K562 (cell line): ENCODE results near the gene HNMT. TPM values are rescaled to one million over a fixed set of nuclear protein-coding genes. Genes with fewer than 3 reads are reported as not detected.

Experiments used
- ATAC-seq: fragments of 200-7000 bp; cut with Tn5 transposase; 3 replicates; pipeline ENCODE4 v1.9.1; 2020; ENCODE audit warnings: moderate library complexity
- BruUV-seq: library from RNA; stranded (reverse); fragments of 400-500 nt; replicated peaks from 2 replicates; lab custom pipeline; 2021; lab: Mats Ljungman, UMichigan
- CTCF ChIA-PET: fragments of 300-600 bp; formaldehyde crosslinking; extraction: SDS; loops from one replicate; lab custom pipeline; 2021; ENCODE audit warnings: low intra/inter-chr PET ratio; lab: Yijun Ruan, JAX
- POLR2A ChIA-PET: fragments of 300-600, 350-650 bp; sonication (Branson Sonifier 250); formaldehyde crosslinking; extraction: SDS; loops from one replicate; lab custom pipeline; 2021; ENCODE audit warnings: antibody characterized with exemption, inconsistent platforms; lab: Yijun Ruan, JAX
- DNase-seq, 4 experiments: peaks; one replicate each; pipeline versions ENCODE4 v3.0.0 to v3.0.0-alpha.2; 2011 to 2018; ENCODE audit warnings: low spot score in 3 of 4, mixed read lengths in 3 of 4; ENCODE audit errors: extremely low read depth in 1 of 4
- FAIRE-seq: peaks from 2 replicates; lab custom pipeline; 2011; peaks lifted over from hg19 to GRCh38; lab: Jason Lieb, UNC
- H2AFZ ChIP-seq: 2 replicates; pipeline ENCODE4 v1.6.0; 2011; ENCODE audit warnings: low read depth, low read length, control low read depth, inconsistent platforms
- H3K27ac ChIP-seq: fragments of 200-600 bp; 3 replicates; pipeline ENCODE4 v1.8.0; 2011; ENCODE audit warnings: low read depth, mild to moderate bottlenecking, control low read depth, inconsistent platforms, low read length, moderate library complexity, mixed read lengths; ENCODE audit errors: extremely low read depth
- H3K27me3 ChIP-seq, 2 experiments: fragments of 300-600 bp in 1 of 2; 2 replicates in 1 of 2; 3 replicates in 1 of 2; pipeline versions ENCODE4 v1.6.0 to v1.8.0; 2011; ENCODE audit warnings: inconsistent platforms in 2 of 2, low read length in 2 of 2, mild to moderate bottlenecking in 1 of 2, mixed read lengths in 1 of 2, moderate library complexity in 1 of 2; ENCODE audit not compliant: control insufficient read depth in 2 of 2, insufficient read depth in 2 of 2
- H3K36me3 ChIP-seq: fragments of 300-600 bp; 3 replicates; pipeline ENCODE4 v1.8.0; 2011; ENCODE audit warnings: mild to moderate bottlenecking, low read length, inconsistent platforms; ENCODE audit not compliant: control insufficient read depth, insufficient read depth
- H3K4me1 ChIP-seq, 2 experiments: fragments of 200-600 bp in 1 of 2; replicated peaks in 1 of 2; 2 replicates in 1 of 2; 3 replicates in 1 of 2; pipeline versions ENCODE4 v1.5.1 to v1.8.0; 2011; ENCODE audit warnings: inconsistent platforms in 2 of 2, low read length in 2 of 2, mild to moderate bottlenecking in 1 of 2, mixed read lengths in 1 of 2, moderate library complexity in 1 of 2; ENCODE audit not compliant: control insufficient read depth in 2 of 2, insufficient read depth in 2 of 2
- H3K4me2 ChIP-seq: 2 replicates; pipeline ENCODE4 v1.6.1; 2011; ENCODE audit warnings: low read length, control low read depth, inconsistent platforms, mixed read lengths; ENCODE audit not compliant: insufficient read depth
- H3K4me3 ChIP-seq: fragments of 200-600 bp; sonication (generic), shearing (Covaris generic); 2 replicates; pipeline ENCODE4 v1.5.1; 2016; ENCODE audit warnings: control low read depth, inconsistent platforms
- H3K79me2 ChIP-seq: fragments of 200-600 bp; 3 replicates; pipeline ENCODE4 v1.8.0; 2011; ENCODE audit warnings: low read length, inconsistent platforms; ENCODE audit not compliant: control insufficient read depth, insufficient read depth
- H3K9ac ChIP-seq, 2 experiments: 2 replicates each; pipeline versions ENCODE4 v1.6.0 to v1.6.1; 2011; ENCODE audit warnings: low read depth in 2 of 2, low read length in 2 of 2, control low read depth in 1 of 2, inconsistent platforms in 1 of 2, mild to moderate bottlenecking in 1 of 2, mixed read lengths in 1 of 2; ENCODE audit not compliant: insufficient read depth in 1 of 2
- H3K9me1 ChIP-seq: one replicate; pipeline ENCODE4 v1.6.0; 2011; ENCODE audit warnings: inconsistent platforms, mild to moderate bottlenecking, low read length, moderate library complexity; ENCODE audit not compliant: control insufficient read depth, insufficient read depth
- H3K9me3 ChIP-seq: replicated peaks from 2 replicates; pipeline ENCODE4 v1.5.1; 2011; ENCODE audit warnings: low read depth, low read length, inconsistent platforms; ENCODE audit not compliant: control insufficient read depth, insufficient read depth
- H4K20me1 ChIP-seq: replicated peaks from 2 replicates; pipeline ENCODE4 v1.6.1; 2011; ENCODE audit warnings: low read length, inconsistent platforms, mixed read lengths; ENCODE audit not compliant: control insufficient read depth, insufficient read depth
- EGR1 ChIP-seq: fragments of 450-650 bp; conservative IDR thresholded peaks from 2 replicates; pipeline ENCODE4 v1.6.1; 2017; ENCODE audit warnings: mild to moderate bottlenecking
- EP300 ChIP-seq: IDR thresholded peaks from 2 replicates; pipeline ENCODE4 v1.6.1; 2012; ENCODE audit warnings: low read length, improper control_type of control experiment
- PCBP2 ChIP-seq: fragments of 200-400 bp; formaldehyde crosslinking; IDR thresholded peaks from 2 replicates; pipeline ENCODE4 v1.6.1; 2018; ENCODE audit warnings: low read length, low read depth, mild to moderate bottlenecking, moderate library complexity; ENCODE audit not compliant: poor library complexity, severe bottlenecking
- SMARCC2 ChIP-seq: fragments of 450-650 bp; IDR thresholded peaks from 2 replicates; pipeline ENCODE4 v1.6.1; 2017; ENCODE audit warnings: antibody characterized with exemption, moderate library complexity, mild to moderate bottlenecking, low read depth
- WGBS: fragments of 100-300 bp; shearing (Covaris generic); methylation state at CpG from one replicate; pipeline ENCODE4 v1.1.6; 2016; ENCODE audit warnings: low coverage, mixed read lengths; ENCODE audit not compliant: insufficient coverage; ENCODE audit errors: missing lambda C conversion rate; 5-methylcytosine and 5-hydroxymethylcytosine counted together
- in situ Hi-C: fragments of 300-500 bp; cut with MboI; formaldehyde crosslinking; loops from 4 replicates; pipeline ENCODE4 v1.15.0; 2018; ENCODE audit warnings: inconsistent platforms, mixed read lengths
- intact Hi-C: fragments of 100-400 bp; cut with micrococcal nuclease; formaldehyde crosslinking; loops from 2 replicates; pipeline ENCODE4 v1.14.2; 2022
- polyA plus RNA-seq, 8 experiments: library from polyadenylated mRNA; depleted of rRNA in 4 of 8; stranded (reverse) in 5 of 8; unstranded in 3 of 8; fragments of >200 nt; fragmentation: Nextera tagmentation in 2 of 8; fragmentation: Illumina TruSeq in 1 of 8; extraction: Ambion mirVana in 2 of 8; extraction: Trizol in 1 of 8; gene quantifications; 2 replicates each; pipeline versions ENCODE4 v1.2.1 to v1.2.3, GENCODE V29; 2011 to 2014; ENCODE audit warnings: inconsistent platforms in 1 of 8, missing spikeins in 1 of 8
- total RNA-seq, 7 experiments: library from RNA; depleted of rRNA in 6 of 7; stranded (reverse); fragments of >200 nt in 6 of 7; fragmentation: Illumina TruSeq in 2 of 7; extraction: Trizol in 2 of 7; gene quantifications; 2 replicates each; pipeline versions ENCODE4 v1.2.1 to v1.2.3, GENCODE V29; 2011 to 2021; ENCODE audit warnings: low replicate concordance in 1 of 7

The HNMT gene
- total and polyA plus RNA-seq, 9 of the 15 experiments (the other 6 are each of a cell fraction or from before 2014, with no cell fraction given) = 3.1 to 10.9 (median 5.3) TPM

DNA sequence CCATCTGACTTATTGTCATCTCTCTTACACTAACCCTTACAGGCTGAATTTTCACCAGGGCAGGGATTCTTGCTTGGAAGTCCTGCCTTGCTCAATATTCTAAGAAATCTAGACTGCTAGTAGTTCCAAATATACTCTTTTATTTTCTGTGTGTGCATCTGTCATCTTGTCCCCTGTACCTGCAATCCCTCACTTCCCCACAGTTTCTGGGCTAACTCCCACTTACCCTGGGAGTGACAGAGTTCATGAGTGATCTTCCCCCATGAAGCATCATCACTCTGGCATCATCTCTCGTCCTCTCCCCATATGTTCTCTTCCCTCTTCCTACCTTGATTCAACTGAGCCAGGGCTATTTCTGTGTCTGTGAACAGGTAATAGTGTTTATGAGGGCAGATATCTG lies 35.7 kb downstream of the HNMT start:
- 22% methylated on average over 1 of the region's 1 CpG for WGBS

DNA sequence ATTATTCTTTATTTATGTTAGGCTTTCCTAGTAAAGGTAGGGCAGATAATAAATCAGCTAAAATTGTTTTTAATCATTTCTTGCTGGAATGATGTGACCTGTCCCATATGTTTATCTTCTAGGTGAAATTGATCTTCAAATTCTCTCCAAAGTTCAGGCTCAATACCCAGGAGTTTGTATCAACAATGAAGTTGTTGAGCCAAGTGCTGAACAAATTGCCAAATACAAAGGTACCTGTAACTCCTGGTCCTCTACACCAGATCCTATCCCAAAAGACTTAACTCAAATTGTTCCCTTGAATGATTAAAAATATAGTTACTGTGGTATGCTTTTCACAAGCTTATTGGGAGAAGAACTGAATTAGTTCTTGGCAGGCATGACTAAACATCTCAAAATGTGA lies 36.5 kb downstream of the HNMT start:
- CTCF ChIA-PET = no interaction called here
- ATAC-seq (no peak), FAIRE-seq (no peak)
- no peaks in the 10 kb centered on the region for H3K36me3 ChIP-seq
- intact Hi-C loops = no loop called here
- TF ChIP-seq PCBP2 = no peak
- no peak for TF ChIP-seq EP300
- no peak for TF ChIP-seq EGR1
- TF ChIP-seq, all 486 proteins: peak for 0
- in situ Hi-C loops = no loop called here
- H3K4me1 ChIP-seq = no peaks in the 10 kb centered on the region
- DNase-seq = no peak
- no peak overlapping the region for H2AFZ ChIP-seq
- no peaks in the 10 kb centered on the region for H4K20me1 ChIP-seq
- no peaks in the 10 kb centered on the region for H3K9me1 ChIP-seq
- H3K9me3 ChIP-seq = no peaks in the 10 kb centered on the region
- H3K27ac ChIP-seq = no peak overlapping the region
- BruUV-seq = no TSS peak
- H3K9ac ChIP-seq = no peak overlapping the region
- no peaks in the 10 kb centered on the region for H3K79me2 ChIP-seq
- H3K27me3 ChIP-seq = no peaks in the 10 kb centered on the region
- POLR2A ChIA-PET = interaction anchor here (0.8 kb wide), 1 partner anchor 9 kb away, joined by 4 read pairs; no protein-coding TSS in a partner anchor
- H3K4me3 ChIP-seq = no peak overlapping the region
- H3K4me2 ChIP-seq = no peak overlapping the region

More for the DNA sequence above, 35.7 kb downstream of the HNMT start:
- no peak overlapping the region for H2AFZ ChIP-seq
- no peaks in the 10 kb centered on the region for H3K9me1 ChIP-seq
- ATAC-seq (no peak), FAIRE-seq (no peak), DNase-seq (no peak)
- BruUV-seq = no TSS peak
- CTCF ChIA-PET = no interaction called here
- in situ Hi-C loops (no loop called here), intact Hi-C loops (no loop called here)
- no peak for TF ChIP-seq SMARCC2
- H3K36me3 ChIP-seq = no peaks in the 10 kb centered on the region
- no peaks in the 10 kb centered on the region for H3K9me3 ChIP-seq
- H3K4me3 ChIP-seq = no peak overlapping the region
- H3K27me3 ChIP-seq = no peaks in the 10 kb centered on the region
- H3K9ac ChIP-seq = no peak overlapping the region
- no peak overlapping the region for H3K4me2 ChIP-seq
- H4K20me1 ChIP-seq = no peaks in the 10 kb centered on the region
- H3K79me2 ChIP-seq = no peaks in the 10 kb centered on the region
- H3K27ac ChIP-seq = no peak overlapping the region
- POLR2A ChIA-PET = no interaction called here
- no peaks in the 10 kb centered on the region for H3K4me1 ChIP-seq
